ENCODE data around the gene CEACAM21. TPM values are rescaled to one million over a fixed set of nuclear protein-coding genes. Genes with fewer than 3 reads are reported as not detected.

Gene CEACAM21
- total RNA-seq, 1 experiment from 2014 or later = not detected

GRCh38 chr19:41531438-41532311 is 44.3 kb upstream of the CEACAM21 start:
- Histone ChIP-seq H3K27ac (ENCODE audit: insufficient read length, low read depth, low read length) (no peak overlapping the region), H2BK12ac (ENCODE audit: insufficient read length, low read depth, low read length) (no peak overlapping the region), H3K23me2 (ENCODE audit: insufficient read length, low read depth, low read length, poor library complexity, severe bottlenecking) (no peaks in the 10 kb centered on the region), H2BK20ac (ENCODE audit: low read depth, low read length, poor library complexity, severe bottlenecking) (no peak overlapping the region), H2AK5ac (ENCODE audit: insufficient read length, low read length) (no peak overlapping the region), H2BK5ac (ENCODE audit: insufficient read length, low read length) (no peak overlapping the region), H2AFZ (ENCODE audit: low read length) (no peak overlapping the region), H3K79me2 (ENCODE audit: insufficient read depth, low read length) (no peaks in the 10 kb centered on the region), H3K79me1 (ENCODE audit: insufficient read depth, low read depth, low read length, poor library complexity, severe bottlenecking) (no peaks in the 10 kb centered on the region), H3K27me3 (ENCODE audit: insufficient read depth, low read length) (no peaks in the 10 kb centered on the region), H3K18ac (ENCODE audit: insufficient read length, low read depth, low read length) (no peak overlapping the region), H3T11ph (ENCODE audit: low read length) (no peak overlapping the region), H3K4ac (ENCODE audit: low read depth, low read length) (no peak overlapping the region), H3K9me3 (ENCODE audit: control insufficient read depth, low read depth, low read length) (peaks cover 12% of the 10 kb centered on the region), H3K23ac (ENCODE audit: insufficient read length, low read depth, low read length) (no peak overlapping the region), H2BK120ac (ENCODE audit: low read depth, low read length, poor library complexity, severe bottlenecking) (no peak overlapping the region), H3K9ac (ENCODE audit: extremely low read depth, insufficient read length, low read length) (no peak overlapping the region), H4K8ac (replicated peaks; ENCODE audit: insufficient read length, low read depth, low read length) (no peak overlapping the region), H4K5ac (ENCODE audit: insufficient read length, low read depth, low read length) (no peak overlapping the region), H4K20me1 (ENCODE audit: control insufficient read depth, insufficient read depth, insufficient read length) (no peaks in the 10 kb centered on the region), H3K56ac (ENCODE audit: insufficient read length, low read depth, low read length) (no peak overlapping the region), H3K4me1 (ENCODE audit: insufficient read depth, low read length) (no peaks in the 10 kb centered on the region), H2BK15ac (ENCODE audit: low read depth, low read length) (no peak overlapping the region), H4K91ac (ENCODE audit: insufficient read length, low read depth, low read length) (no peak overlapping the region), H3K4me2 (ENCODE audit: insufficient read depth, insufficient read length, low read length) (no peak overlapping the region), H3K14ac (ENCODE audit: insufficient read depth, low read length) (no peak overlapping the region)
- no peaks in the 10 kb centered on the region for H3K4me1 Mint-ChIP-seq
- peaks cover 0 to 13% (median 0%) of the 10 kb centered on the region in 3 experiments; a peak in 3 of 7 replicates for H3K36me3 Mint-ChIP-seq (ENCODE audit: insufficient read depth in 1 of 3, low read depth in 3 of 3)
- TF ChIP-seq CTCF (conservative IDR thresholded peaks at IDR 0.05) = no peak
- no peak overlapping the region for H3K27ac Mint-ChIP-seq
- no CpG with 5 or more reads among the region's 13 CpGs for WGBS (ENCODE audit: extremely low coverage, insufficient read length, low lambda C conversion rate)
- no peak overlapping the region for H3K4me3 Mint-ChIP-seq
- H3K27me3 Mint-ChIP-seq (ENCODE audit: low read depth) = peaks cover 4% of the 10 kb centered on the region
- H3K9me3 Mint-ChIP-seq = peaks cover 77 to 88% of the 10 kb centered on the region in 2 experiments
- DNase-seq = no peak
